Esophagus muscularis mucosa (tissue), 4 donors: ENCODE data around the gene LDLRAD3.

Source experiments
- EP300 ChIP-seq: sonication (generic); formaldehyde crosslinking; IDR thresholded peaks from one replicate; pipeline ENCODE4 v1.6.1; 2017; ENCODE audit warnings: antibody characterized with exemption
- POLR2A ChIP-seq: fragments of 450-650 bp; IDR thresholded peaks from one replicate; pipeline ENCODE4 v1.6.1; 2017; ENCODE audit warnings: antibody characterized with exemption, moderate library complexity, mild to moderate bottlenecking, low read depth
- POLR2AphosphoS5 ChIP-seq, 2 donors: sonication (generic); formaldehyde crosslinking; IDR thresholded peaks; one replicate each; pipeline ENCODE4 v1.6.1; 2017; ENCODE audit warnings: antibody characterized with exemption in 2 of 2
- TF ChIP-seq, protein P1 (sequence below), 3 experiments: fragments of 200-600 bp in 2 of 3; fragments of 450-650 bp in 1 of 3; sonication (generic) in 2 of 3; IDR thresholded peaks; one replicate each; pipeline ENCODE4 v1.5.1; 2017 to 2019; ENCODE audit warnings: antibody characterized with exemption in 3 of 3, mild to moderate bottlenecking in 2 of 3, moderate library complexity in 1 of 3

DNA sequence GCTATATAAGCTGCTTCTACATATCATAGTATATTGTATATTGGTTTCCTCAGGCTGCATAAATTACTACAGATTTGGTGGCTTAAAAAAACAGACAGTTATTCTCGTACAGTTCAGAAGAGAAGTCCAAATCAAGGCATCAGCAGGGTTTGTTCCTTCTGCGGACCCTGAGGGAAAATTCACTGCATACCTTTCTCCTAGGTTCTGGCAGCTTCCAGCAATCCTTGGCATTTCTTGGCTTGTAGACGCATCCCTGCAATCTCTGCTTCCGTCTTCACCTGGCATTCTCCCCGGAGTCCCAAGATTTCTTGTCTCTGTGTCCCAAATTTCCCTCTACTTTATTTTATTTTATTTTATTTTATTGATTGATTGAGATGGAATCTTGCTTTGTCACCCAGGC is 202.6 kb downstream of the LDLRAD3 start:
- TF ChIP-seq, protein P1, sequence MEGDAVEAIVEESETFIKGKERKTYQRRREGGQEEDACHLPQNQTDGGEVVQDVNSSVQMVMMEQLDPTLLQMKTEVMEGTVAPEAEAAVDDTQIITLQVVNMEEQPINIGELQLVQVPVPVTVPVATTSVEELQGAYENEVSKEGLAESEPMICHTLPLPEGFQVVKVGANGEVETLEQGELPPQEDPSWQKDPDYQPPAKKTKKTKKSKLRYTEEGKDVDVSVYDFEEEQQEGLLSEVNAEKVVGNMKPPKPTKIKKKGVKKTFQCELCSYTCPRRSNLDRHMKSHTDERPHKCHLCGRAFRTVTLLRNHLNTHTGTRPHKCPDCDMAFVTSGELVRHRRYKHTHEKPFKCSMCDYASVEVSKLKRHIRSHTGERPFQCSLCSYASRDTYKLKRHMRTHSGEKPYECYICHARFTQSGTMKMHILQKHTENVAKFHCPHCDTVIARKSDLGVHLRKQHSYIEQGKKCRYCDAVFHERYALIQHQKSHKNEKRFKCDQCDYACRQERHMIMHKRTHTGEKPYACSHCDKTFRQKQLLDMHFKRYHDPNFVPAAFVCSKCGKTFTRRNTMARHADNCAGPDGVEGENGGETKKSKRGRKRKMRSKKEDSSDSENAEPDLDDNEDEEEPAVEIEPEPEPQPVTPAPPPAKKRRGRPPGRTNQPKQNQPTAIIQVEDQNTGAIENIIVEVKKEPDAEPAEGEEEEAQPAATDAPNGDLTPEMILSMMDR (IDR thresholded peaks at IDR 0.05): no peak
- TF ChIP-seq POLR2AphosphoS5 (IDR thresholded peaks at IDR 0.05) (no peak), POLR2A (no peak), EP300 (no peak)
